ENCODE data around the gene SLC10A6. TPM values are rescaled to one million over a fixed set of nuclear protein-coding genes. Genes with fewer than 3 reads are reported as not detected.

Gene SLC10A6
- total RNA-seq, 2 experiments from 2014 or later = not detected

DNA sequence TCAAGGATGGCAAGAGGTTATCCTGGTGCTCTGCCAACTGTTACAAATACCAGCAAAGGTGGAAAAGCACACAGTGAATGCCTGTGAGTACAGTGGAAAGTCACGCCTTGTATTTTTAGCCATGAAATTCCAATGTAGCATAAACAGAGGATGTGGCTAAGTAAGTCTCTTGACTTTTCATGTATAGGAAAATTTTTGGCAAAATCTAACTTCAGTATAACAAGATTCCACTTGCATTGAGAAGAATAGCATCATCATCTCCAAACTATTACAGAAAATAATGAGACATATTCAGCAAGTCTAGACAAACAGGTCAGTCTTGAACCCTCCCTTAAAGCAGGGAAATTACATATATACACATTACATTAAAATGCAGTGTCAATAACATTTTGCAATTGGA lies 7.9 kb downstream of the SLC10A6 start:
- ChIA-PET CTCF (no interaction called here), POLR2A (no interaction called here)
- ATAC-seq (no peak), DNase-seq (no peak)
- no peaks in the 10 kb centered on the region for H3K9me3 Mint-ChIP-seq (ENCODE audit: insufficient read depth)
- H3K27ac Mint-ChIP-seq = no peak overlapping the region
- H3K36me3 Mint-ChIP-seq (ENCODE audit: low read depth) = no peaks in the 10 kb centered on the region
- no peak overlapping the region for H3K4me3 Mint-ChIP-seq
- H3K27me3 Mint-ChIP-seq (ENCODE audit: low read depth) = no peaks in the 10 kb centered on the region
- H3K4me1 Mint-ChIP-seq (ENCODE audit: low read depth) = no peaks in the 10 kb centered on the region

DNA sequence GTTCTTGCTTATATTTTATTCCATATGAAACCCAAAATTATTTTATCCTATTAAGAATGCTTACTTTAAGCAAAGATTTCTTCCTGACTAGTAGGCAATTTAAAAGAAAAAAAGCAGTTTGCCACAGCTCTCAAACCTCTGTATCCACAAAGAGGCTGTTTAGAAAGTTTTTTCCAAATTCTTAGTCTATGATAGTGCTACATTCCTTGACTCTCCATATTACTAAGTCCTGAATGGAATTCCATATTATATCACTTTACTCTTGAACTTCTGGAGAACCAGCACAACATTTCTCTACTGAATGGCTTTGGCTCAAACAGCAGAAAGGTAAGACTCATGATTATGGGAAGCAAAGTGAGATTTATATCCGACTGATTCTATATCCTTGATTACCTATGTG lies 8.3 kb downstream of the SLC10A6 start:
- H3K9me3 Mint-ChIP-seq (ENCODE audit: insufficient read depth) = no peaks in the 10 kb centered on the region

DNA sequence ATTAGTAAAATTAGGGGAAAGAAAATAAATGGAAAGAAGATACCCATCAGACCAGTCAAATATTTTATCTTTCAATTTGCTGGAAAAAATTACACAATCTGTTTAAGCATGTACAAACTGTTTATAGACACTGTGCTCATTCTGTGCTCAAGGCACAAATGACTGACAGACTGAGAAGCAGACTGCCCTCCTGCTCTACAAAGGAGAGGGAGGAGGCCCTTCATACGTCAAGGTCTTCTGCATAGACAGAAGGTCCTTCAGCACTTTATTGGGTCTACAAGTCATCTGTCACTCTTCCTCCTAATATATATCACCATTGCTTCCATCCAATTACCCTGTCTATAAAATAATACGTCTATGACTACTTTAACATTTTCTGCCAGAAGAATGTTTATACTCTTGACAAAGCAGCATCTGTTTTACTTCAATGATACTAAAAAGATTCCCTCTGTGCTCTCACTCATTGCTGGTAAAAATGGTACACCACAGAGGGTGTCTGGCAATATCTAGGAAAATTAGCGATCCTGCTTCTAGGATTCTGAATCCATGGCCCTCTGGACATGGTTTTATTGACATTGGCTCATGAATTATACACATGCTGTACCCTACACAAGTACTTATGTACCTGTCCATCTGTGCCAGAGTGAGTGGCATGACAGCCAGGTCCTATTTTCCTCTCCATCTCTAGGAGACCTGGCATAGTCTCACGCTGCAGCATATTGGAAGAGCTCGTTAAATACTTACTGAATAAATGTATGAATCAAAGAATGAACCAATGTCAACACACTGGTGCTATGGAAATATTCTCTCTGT lies 11.3 kb downstream of the SLC10A6 start:
- ChIA-PET CTCF (interaction anchor here (1.0 kb wide), 1 partner anchor 339 kb away, joined by 3 read pairs; no protein-coding TSS in a partner anchor), POLR2A (no interaction called here)
- H3K27ac Mint-ChIP-seq = no peak overlapping the region
- H3K4me3 Mint-ChIP-seq = no peak overlapping the region
- ATAC-seq (no peak), DNase-seq (no peak)
- H3K27me3 Mint-ChIP-seq (ENCODE audit: low read depth) = no peaks in the 10 kb centered on the region
- H3K4me1 Mint-ChIP-seq (ENCODE audit: low read depth) = no peaks in the 10 kb centered on the region
- no peaks in the 10 kb centered on the region for H3K36me3 Mint-ChIP-seq (ENCODE audit: low read depth)
- no peaks in the 10 kb centered on the region for H3K9me3 Mint-ChIP-seq (ENCODE audit: insufficient read depth)

More for the DNA sequence above, 8.3 kb downstream of the SLC10A6 start:
- Mint-ChIP-seq H3K27me3 (ENCODE audit: low read depth) (no peaks in the 10 kb centered on the region), H3K27ac (no peak overlapping the region), H3K4me3 (no peak overlapping the region), H3K4me1 (ENCODE audit: low read depth) (no peaks in the 10 kb centered on the region), H3K36me3 (ENCODE audit: low read depth) (no peaks in the 10 kb centered on the region)
- CTCF ChIA-PET = no interaction called here
- ATAC-seq = no peak
- DNase-seq = no peak
- POLR2A ChIA-PET = no interaction called here

DNA sequence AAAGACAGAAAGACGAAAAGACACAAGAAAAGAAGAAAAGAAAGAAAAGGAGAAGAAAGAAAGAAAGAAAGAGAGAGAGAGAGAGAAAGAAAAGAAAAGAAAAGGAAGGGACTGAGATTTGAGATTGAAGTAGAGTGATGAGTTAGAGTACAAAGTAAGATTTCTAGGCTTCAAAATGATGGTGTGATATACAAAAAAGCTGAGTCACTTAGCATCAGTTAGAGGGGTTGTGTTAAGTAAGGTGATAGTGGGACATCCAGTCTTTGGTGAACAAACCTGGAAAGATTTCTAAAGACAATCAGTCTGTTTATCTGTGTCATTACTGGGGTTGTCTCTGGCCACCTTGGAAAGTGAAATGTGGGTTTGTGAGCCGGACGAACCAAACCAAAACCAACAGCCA lies 13.5 kb downstream of the SLC10A6 start:
- no peaks in the 10 kb centered on the region for H3K9me3 Mint-ChIP-seq (ENCODE audit: insufficient read depth)

DNA sequence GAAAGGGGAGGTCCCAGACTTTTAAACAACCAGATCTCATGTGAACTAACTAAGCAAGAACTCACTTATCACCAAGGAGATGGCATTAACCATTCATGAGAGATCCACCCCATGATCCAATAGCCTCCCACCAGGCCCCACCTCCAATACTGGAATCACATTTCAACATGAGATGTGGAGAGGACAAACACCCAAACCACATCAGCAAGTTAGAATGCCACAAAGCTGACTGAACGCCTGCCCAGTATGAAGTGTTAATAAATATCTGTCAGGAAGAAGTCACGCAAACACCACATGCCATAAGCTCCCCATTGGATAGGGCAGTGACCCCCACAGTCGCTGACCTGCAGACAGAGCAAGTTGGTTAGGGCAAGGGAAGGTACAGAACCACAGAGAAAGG lies 14.3 kb downstream of the SLC10A6 start:
- POLR2A ChIA-PET = no interaction called here
- ATAC-seq (no peak), DNase-seq (no peak)
- Mint-ChIP-seq H3K36me3 (ENCODE audit: low read depth) (no peaks in the 10 kb centered on the region), H3K27ac (no peak overlapping the region), H3K4me3 (no peak overlapping the region), H3K4me1 (ENCODE audit: low read depth) (no peaks in the 10 kb centered on the region), H3K9me3 (ENCODE audit: insufficient read depth) (no peaks in the 10 kb centered on the region), H3K27me3 (ENCODE audit: low read depth) (no peaks in the 10 kb centered on the region)
- CTCF ChIA-PET = no interaction called here

More for the DNA sequence above, 13.5 kb downstream of the SLC10A6 start:
- H3K4me3 Mint-ChIP-seq = no peak overlapping the region
- no peaks in the 10 kb centered on the region for H3K36me3 Mint-ChIP-seq (ENCODE audit: low read depth)
- ChIA-PET POLR2A (no interaction called here), CTCF (no interaction called here)
- DNase-seq = no peak
- no peak for ATAC-seq
- no peaks in the 10 kb centered on the region for H3K4me1 Mint-ChIP-seq (ENCODE audit: low read depth)
- no peak overlapping the region for H3K27ac Mint-ChIP-seq
- no peaks in the 10 kb centered on the region for H3K27me3 Mint-ChIP-seq (ENCODE audit: low read depth)

DNA sequence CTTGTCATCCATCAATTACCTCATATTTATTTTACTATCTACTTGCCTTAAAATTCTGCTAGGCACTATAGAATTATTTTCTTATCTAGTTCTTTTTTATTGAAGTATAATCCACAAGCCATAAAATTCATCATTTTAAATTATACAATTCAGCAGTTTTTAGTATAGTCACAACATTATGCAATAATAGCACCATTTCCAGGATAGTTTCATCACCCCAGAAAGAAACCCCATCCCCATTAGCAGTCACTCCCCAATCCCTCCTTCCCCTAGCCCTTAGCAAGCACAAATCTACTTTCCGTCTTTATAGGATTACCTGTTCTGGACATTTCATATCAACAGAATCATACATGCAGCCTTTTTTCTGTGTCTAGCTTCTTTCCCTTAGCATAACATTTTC lies 15.6 kb downstream of the SLC10A6 start:
- Mint-ChIP-seq H3K27me3 (ENCODE audit: low read depth) (no peaks in the 10 kb centered on the region), H3K36me3 (ENCODE audit: low read depth) (no peaks in the 10 kb centered on the region), H3K27ac (no peak overlapping the region), H3K9me3 (ENCODE audit: insufficient read depth) (no peaks in the 10 kb centered on the region), H3K4me1 (ENCODE audit: low read depth) (no peaks in the 10 kb centered on the region), H3K4me3 (no peak overlapping the region)
- CTCF ChIA-PET = no interaction called here
- POLR2A ChIA-PET = no interaction called here
- ATAC-seq (no peak), DNase-seq (no peak)

DNA sequence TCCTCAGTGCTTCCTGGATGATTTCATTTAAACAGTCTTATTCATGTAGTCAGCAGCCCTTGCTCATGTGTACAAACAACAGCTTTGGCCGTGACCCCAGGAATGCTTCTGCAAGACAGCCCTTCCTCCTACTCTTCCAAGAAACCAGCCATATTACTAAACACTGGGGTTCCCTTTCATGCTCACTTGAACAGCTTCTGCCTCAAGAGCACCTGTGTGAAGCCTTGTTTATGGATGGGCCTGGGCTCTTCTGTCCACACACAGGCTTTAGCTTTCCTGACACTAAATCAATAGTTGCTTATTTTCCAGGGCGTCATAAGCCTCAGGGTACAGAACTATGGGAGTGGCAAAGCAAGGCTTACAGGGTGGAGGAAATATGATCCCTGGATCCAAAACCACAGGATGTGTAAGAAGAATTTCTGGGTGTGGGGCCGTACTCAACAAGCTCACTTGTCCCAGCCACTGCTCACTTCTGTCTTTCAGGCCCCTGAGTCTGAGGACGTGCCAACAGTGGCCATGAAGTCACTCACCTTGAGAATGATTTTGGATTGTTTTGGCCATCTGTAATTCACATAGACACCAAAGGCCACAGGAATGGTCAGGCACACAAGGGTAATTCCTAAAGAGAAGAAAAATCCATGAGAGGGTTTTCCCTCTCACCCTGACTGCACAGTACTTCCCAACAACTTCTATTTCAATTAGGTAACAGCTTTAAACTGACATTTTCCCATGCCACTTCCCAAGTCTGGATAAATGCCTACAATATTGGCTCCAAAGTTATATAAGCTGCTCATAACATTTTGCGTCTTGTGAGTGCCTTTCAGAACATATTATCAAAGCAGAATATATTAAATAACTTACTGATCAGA lies 17.7 kb downstream of the SLC10A6 start:
- H3K4me3 Mint-ChIP-seq = no peak overlapping the region

DNA sequence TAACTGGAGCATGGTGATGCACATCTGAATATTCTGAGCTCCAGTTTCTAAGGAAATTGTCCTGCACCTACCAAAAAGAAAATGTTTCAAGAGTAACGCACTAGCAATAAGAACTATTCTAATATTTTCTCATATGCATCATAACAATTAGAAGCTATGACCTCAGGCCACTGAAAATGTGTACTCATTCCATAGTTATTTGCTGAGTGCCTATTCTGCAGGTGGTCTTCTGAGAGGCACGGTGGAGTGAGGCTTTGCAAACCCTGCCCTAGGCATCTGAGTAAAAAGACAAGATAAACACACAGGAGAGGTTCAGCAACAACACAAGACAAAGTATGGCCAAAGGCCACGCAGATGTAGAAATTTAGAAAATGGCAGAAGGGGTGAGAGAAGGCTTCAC lies 23.7 kb downstream of the SLC10A6 start:
- H3K36me3 Mint-ChIP-seq (ENCODE audit: low read depth) = no peaks in the 10 kb centered on the region
- H3K27me3 Mint-ChIP-seq (ENCODE audit: low read depth) = no peaks in the 10 kb centered on the region
- H3K9me3 Mint-ChIP-seq (ENCODE audit: insufficient read depth) = no peaks in the 10 kb centered on the region
- ChIA-PET CTCF (interaction anchor here (1.0 kb wide), 1 partner anchor 34 kb away, joined by 3 read pairs; no protein-coding TSS in a partner anchor), POLR2A (no interaction called here)
- no peak for DNase-seq
- no peak overlapping the region for H3K27ac Mint-ChIP-seq
- H3K4me3 Mint-ChIP-seq = no peak overlapping the region
- no peaks in the 10 kb centered on the region for H3K4me1 Mint-ChIP-seq (ENCODE audit: low read depth)
- no peak for ATAC-seq

More for the DNA sequence above, 17.7 kb downstream of the SLC10A6 start:
- Mint-ChIP-seq H3K4me1 (ENCODE audit: low read depth) (no peaks in the 10 kb centered on the region), H3K9me3 (ENCODE audit: insufficient read depth) (no peaks in the 10 kb centered on the region), H3K36me3 (ENCODE audit: low read depth) (no peaks in the 10 kb centered on the region), H3K27me3 (ENCODE audit: low read depth) (no peaks in the 10 kb centered on the region), H3K27ac (no peak overlapping the region)
- DNase-seq = no peak
- ATAC-seq = no peak
- CTCF ChIA-PET = no interaction called here
- POLR2A ChIA-PET = no interaction called here

DNA sequence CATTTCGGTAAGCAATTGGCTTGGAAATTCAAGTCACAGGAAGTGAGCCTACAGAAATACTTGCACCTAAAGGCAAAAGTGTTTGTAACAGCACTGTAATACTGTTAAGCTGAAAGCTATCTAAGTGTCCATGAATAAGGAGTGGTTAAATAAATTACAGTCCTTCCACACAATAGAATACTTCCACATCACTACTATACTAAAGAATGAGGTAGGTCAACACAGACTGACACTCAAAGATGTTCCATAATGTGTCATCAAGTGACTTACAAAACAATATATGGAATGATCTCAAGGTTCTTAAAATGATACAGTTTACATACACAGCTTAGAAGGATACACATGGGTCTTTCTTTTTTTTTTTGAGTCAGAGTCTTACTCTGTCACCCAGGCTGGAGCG lies 27.0 kb downstream of the SLC10A6 start:
- no peaks in the 10 kb centered on the region for H3K9me3 Mint-ChIP-seq (ENCODE audit: insufficient read depth)
- POLR2A ChIA-PET = no interaction called here
- no peaks in the 10 kb centered on the region for H3K27me3 Mint-ChIP-seq (ENCODE audit: low read depth)
- H3K4me1 Mint-ChIP-seq (ENCODE audit: low read depth) = no peaks in the 10 kb centered on the region
- ATAC-seq = no peak
- no peak for DNase-seq
- no peak overlapping the region for H3K27ac Mint-ChIP-seq
- CTCF ChIA-PET = no interaction called here
- no peak overlapping the region for H3K4me3 Mint-ChIP-seq
- no peaks in the 10 kb centered on the region for H3K36me3 Mint-ChIP-seq (ENCODE audit: low read depth)

DNA sequence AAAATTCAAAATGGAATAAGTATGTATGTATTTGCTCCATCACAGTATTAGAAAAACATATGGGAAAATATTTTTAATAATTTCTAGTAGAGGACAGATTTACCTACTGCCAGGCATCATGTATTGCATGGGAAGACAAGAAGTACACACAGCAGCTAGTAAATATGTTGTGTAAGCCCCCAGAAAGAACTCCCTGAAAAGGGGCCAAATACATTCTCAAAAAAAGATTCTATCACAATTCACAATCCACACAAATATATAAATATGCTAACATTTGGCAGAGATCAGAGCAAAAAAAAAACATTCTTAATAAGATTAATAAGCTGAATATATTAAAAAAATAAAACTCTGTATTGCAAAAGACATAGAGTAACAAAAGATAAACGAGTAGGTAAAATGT lies 28.0 kb downstream of the SLC10A6 start:
- ATAC-seq (no peak), DNase-seq (no peak)
- no peaks in the 10 kb centered on the region for H3K36me3 Mint-ChIP-seq (ENCODE audit: low read depth)
- ChIA-PET POLR2A (no interaction called here), CTCF (no interaction called here)
- H3K4me1 Mint-ChIP-seq (ENCODE audit: low read depth) = no peaks in the 10 kb centered on the region
- no peak overlapping the region for H3K4me3 Mint-ChIP-seq
- H3K27me3 Mint-ChIP-seq (ENCODE audit: low read depth) = no peaks in the 10 kb centered on the region
- H3K27ac Mint-ChIP-seq = no peak overlapping the region
- peaks cover 4% of the 10 kb centered on the region for H3K9me3 Mint-ChIP-seq (ENCODE audit: insufficient read depth)

DNA sequence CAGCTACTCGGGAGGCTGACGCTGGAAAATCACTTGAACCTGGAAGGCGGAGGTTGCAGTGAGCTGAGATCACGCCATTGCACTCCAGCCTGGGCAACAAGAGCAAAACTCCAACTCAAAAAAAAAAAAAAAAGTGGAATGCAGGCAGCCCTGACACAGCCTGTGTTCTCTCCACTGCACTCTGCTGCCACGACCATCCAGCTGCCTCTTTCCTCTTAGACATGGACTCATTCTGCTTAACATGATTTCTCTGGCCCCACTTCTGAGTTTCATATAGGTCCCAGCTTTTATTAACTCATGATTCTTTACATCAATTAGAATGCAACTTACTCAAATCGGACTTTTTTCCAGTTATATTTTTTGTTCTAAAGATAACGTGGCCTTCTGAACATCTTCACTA lies 29.6 kb downstream of the SLC10A6 start:
- ATAC-seq = no peak
- DNase-seq = no peak
- no peaks in the 10 kb centered on the region for H3K4me1 Mint-ChIP-seq (ENCODE audit: low read depth)
- no peaks in the 10 kb centered on the region for H3K36me3 Mint-ChIP-seq (ENCODE audit: low read depth)
- no peak overlapping the region for H3K27ac Mint-ChIP-seq
- no peak overlapping the region for H3K4me3 Mint-ChIP-seq
- CTCF ChIA-PET = no interaction called here
- POLR2A ChIA-PET = no interaction called here
- H3K9me3 Mint-ChIP-seq (ENCODE audit: insufficient read depth) = peaks cover 5% of the 10 kb centered on the region
- no peaks in the 10 kb centered on the region for H3K27me3 Mint-ChIP-seq (ENCODE audit: low read depth)

DNA sequence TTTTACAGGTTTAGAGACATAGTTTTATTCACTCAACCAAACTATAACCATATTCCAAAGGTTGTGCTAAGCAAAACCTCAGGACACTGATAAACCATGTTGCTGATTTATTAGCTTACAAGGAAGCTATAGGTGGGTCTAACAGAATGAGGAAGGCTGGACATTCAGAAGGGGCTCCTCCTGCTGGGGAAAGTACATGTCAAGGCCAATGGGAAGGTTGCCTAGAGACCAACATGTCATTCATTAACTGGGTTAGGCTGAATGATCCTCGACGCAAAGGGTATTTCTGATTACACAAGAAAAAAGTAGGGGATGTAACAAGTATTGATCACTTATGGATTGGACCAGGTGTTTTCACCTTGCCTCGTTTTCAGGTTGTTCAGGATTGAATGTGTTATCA lies 30.3 kb downstream of the SLC10A6 start:
- ChIA-PET POLR2A (no interaction called here), CTCF (no interaction called here)
- Mint-ChIP-seq H3K9me3 (ENCODE audit: insufficient read depth) (peaks cover 5% of the 10 kb centered on the region), H3K36me3 (ENCODE audit: low read depth) (no peaks in the 10 kb centered on the region), H3K4me3 (no peak overlapping the region), H3K27me3 (ENCODE audit: low read depth) (no peaks in the 10 kb centered on the region), H3K27ac (no peak overlapping the region), H3K4me1 (ENCODE audit: low read depth) (no peaks in the 10 kb centered on the region)
- ATAC-seq (no peak), DNase-seq (no peak)

Data from activated CD8-positive, alpha-beta T cell treated with anti-CD3 and anti-CD28 coated beads, Interleukin-2, amount 10 ng/mL, durations not matched to agents 7 days and 5 days (primary cell).